Uterus (tissue), 2 donors: ENCODE data around the gene P2RY2.

Source experiments
- POLR2A ChIP-seq, 2 donors: fragments of 450-650 bp; IDR thresholded peaks; one replicate each; pipeline ENCODE4 v1.6.1; 2016; ENCODE audit warnings: antibody characterized with exemption in 2 of 2, mild to moderate bottlenecking in 1 of 2, moderate library complexity in 1 of 2
- TF ChIP-seq, protein P1 (sequence below), 4 experiments: fragments of 200-600 bp in 2 of 4; fragments of 450-650 bp in 2 of 4; sonication (generic) in 2 of 4; IDR thresholded peaks; one replicate each; pipeline ENCODE4 v1.5.1; 2016 to 2019; ENCODE audit warnings: antibody characterized with exemption in 4 of 4, mild to moderate bottlenecking in 2 of 4, moderate library complexity in 1 of 4

DNA sequence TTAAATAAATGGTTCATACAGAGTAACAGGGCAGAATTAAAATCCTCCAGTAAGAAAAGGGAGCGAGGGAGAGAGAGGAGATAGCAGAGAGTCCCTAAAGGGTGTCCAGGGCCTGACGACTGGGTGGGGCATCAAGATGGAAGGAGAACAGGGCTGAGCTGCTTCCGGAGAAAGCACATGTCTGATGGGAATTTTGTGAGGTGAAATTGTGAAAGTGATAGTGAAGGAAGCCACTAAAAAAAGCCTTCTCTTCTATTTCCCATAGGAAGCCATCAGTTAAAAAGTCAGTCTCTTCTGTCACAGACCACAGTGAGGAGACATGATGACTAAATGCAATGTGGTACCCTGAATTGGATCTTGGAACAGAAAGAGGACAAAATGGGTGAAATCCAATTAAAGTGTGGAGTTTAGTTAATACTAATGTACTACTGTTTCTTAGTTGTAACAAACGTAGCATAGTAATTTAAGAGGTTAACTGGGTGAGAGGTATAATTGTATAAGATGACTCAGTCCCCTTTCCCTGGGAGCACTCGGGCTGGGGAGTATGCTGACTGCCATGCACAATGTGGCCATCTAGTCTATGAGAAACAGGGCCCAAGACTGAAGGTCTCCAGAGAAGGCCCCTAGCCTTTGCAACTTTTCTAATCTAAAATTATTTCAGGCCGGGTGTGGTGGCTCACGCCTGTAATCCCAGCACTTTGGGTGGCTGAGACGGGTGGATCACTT lies 46.5 kb upstream of the P2RY2 start:
- TF ChIP-seq, protein P1, sequence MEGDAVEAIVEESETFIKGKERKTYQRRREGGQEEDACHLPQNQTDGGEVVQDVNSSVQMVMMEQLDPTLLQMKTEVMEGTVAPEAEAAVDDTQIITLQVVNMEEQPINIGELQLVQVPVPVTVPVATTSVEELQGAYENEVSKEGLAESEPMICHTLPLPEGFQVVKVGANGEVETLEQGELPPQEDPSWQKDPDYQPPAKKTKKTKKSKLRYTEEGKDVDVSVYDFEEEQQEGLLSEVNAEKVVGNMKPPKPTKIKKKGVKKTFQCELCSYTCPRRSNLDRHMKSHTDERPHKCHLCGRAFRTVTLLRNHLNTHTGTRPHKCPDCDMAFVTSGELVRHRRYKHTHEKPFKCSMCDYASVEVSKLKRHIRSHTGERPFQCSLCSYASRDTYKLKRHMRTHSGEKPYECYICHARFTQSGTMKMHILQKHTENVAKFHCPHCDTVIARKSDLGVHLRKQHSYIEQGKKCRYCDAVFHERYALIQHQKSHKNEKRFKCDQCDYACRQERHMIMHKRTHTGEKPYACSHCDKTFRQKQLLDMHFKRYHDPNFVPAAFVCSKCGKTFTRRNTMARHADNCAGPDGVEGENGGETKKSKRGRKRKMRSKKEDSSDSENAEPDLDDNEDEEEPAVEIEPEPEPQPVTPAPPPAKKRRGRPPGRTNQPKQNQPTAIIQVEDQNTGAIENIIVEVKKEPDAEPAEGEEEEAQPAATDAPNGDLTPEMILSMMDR (IDR thresholded peaks at IDR 0.05) = no peak
- TF ChIP-seq POLR2A (IDR thresholded peaks at IDR 0.05) = no peak
